HG03571 (cell line): ENCODE data around the gene TUBGCP3.

ENCODE experiments used
- ATAC-seq: cut with Tn5 transposase; IDR thresholded peaks from one replicate; pipeline ENCODE4 v1.9.1; 2021; ENCODE audit not compliant: unreplicated experiment

TUBGCP3 gene

GRCh38 chr13:112454648-112455334 is 133.2 kb downstream of the TUBGCP3 start:
- ATAC-seq = no peak

GRCh38 chr13:112453874-112454647 is 133.9 kb downstream of the TUBGCP3 start:
- ATAC-seq = no peak

DNA sequence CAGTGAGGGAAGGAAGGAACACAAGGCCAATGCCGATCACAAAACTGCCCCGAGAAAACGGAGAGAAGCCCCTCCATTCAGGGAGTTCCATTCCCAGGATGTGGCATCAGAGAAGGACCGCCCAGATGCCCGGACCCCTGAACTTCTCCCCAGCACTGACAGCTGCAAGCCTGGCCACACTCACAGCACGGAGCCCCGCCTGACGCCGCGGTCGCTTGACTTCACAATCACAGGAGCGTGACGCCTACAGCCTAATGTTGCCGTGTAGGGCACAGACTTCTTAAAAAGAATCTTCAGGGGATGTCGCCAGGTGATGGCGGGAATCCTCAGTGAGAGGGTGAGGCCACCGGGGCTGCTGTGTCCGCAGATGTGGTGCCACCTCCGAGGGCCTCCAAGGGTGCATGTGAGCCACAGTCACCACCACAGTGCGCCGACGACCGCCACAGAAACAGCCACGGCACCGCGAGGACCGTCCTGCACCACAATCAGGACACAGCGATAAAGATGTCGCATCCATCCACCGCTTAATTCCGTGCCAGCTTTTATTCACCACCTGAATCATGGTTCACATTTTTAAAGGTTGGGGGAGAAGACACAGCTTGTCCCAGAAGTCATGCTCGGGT is 134.6 kb downstream of the TUBGCP3 start:
- ATAC-seq = no peak

- ATAC-seq = no peak
These were observed 135.4 kb downstream of the TUBGCP3 start for GRCh38 chr13:112452380-112453206.

DNA sequence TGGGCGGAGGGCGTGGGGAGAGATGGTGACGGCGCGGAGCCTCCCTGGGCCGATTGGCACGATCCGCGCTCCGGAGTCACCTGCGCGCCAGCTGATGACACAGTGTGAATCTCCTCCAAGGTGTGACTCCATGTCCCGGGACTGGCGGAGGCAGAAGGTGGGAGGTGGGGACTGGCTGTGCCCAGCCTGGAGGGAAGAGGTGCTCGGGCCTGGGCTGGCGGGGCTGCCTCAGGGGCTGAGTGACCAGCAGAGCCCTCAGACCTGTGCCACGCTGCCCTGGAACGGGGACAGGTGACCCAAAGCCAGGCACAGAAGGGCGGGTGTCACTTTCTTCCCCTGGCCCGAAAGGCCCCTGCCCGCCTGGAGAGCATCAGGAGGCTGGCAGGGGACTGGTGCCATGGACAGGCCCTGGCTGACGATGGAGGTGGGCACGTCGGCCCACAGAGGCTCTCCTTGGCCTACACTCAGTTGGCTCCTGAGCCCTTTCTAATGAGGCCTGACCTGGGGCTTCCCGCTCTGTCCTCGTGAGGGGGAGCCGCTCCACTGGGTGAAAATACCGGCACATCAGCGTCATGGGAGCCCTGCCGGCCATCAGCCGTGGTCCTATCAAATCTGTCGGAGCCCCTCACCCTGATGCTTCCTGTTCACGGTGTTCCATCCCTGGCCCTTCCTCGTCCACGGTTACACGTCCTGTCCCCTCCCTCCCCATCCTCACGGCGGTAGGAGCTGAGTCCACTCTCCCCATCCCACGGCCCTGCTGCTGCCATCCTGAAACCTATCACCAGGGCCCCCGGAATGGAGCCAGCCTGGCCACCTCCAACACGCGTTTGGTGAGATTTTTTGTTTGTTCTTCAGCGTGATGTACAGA is 136.2 kb downstream of the TUBGCP3 start:
- no peak for ATAC-seq

DNA sequence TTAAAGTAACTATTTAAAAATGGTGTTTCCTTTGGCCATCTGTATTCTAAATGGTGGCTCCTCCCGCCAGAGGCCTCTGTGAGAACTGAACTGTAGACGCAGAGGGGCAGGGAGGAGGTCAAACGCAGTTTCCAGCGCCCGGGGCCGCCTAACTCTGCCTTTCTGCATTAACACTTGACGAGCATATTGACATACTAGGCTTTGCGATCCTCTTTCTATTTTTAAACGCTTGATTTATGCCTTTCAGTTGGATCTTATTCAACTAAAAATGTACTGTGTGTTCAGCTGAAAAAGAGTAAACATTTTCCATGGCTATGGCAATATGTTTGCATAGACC is 137.1 kb downstream of the TUBGCP3 start:
- no peak for ATAC-seq

DNA sequence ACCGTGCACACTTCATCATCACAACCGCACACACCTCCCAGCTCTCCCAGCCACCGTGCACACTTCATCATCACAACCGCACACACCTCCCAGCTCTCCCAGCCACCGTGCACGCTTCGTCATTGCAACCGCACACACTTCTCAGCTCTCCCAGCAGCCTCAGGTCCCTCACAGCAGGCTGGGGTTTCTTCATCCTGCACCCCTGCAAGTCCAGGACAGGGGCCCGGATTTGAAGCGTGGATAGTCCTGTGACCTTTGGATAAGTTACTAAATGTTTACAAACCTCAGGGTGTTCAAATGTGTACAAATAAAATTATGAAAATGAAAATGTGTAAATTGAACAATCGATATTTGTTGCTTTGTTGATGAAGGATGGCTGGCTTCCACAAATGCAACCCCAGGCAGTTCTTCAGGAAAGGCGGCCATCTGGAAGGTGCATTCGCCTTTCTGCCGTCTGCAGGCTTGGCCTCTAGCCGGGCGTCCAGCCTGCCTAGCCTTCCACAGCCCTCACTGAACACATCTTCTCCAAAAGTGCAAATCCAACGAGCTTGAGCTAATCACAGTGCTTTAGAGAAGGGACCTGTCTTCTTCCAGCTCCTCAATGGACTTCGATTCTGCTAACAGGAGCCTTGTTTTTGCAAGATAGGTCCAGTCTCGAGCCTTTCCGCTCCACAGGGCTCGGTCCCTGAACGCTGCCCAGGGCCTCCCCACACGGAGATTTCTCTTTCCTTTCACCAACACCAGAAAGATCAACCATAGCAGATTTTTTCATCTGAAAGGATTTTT is 137.6 kb downstream of the TUBGCP3 start:
- no peak for ATAC-seq

DNA sequence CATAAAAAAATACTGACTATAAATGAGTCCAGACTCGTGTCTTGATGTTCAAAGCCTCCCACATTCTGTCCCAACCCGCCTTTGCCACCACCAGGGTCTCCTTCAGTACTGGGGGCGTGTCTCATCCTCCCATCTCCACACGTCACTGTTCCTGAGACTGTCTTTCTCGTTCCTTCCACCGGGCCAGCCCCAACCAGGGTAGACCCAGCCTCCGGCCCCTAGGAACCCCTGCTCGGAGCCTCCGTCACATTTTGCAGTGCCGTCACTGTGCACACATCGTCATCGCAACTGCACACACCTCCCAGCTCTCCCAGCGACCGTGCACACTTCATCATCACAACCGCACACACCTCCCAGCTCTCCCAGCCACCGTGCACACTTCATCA is 138.4 kb downstream of the TUBGCP3 start:
- ATAC-seq = no peak

DNA sequence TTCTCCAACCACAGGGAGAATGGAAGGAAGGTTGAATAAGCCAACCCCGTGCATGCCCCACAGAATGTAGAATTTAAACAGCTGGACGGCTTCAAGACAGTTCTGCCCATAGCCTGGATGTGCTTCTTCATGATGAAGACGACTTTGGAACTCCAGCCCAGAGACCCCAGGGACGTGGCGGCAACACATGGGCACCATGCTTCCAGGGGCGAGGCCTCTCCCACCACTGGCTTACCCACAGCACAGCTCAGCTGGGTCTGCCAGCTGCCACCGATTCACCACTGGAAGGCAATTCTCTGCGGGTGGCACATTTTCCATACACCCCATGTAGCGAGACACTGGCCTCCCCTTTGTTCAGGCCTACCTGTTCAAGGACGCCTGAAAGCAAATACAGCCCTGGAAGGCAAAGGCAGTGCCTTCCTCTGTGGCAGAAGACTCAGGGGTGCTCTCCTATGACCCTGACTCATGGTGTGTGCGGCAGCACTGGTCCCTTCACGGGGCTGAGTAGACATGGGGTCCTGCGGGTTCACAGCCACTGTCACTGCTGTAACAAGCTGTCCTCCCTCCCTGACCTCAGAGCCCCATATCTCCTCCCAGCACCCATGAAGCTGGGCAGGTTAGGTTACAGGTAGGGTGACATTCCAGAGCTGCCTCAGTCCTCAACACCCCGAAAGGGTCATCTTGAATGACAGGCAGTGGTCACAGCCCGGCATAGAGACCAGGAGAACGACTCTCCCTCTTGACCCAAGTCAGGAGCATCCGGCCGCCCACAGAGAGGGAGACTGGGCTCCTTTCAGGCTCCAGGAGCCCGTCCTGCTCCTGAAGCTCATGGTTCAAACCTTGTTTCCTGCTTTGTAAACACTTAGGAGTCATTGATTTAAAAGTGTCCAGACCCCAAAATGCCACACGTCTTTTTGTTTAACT is 139.1 kb downstream of the TUBGCP3 start:
- no peak for ATAC-seq

GRCh38 chr13:112447761-112448603 is 140.0 kb downstream of the TUBGCP3 start:
- no peak for ATAC-seq

- no peak for ATAC-seq
These were observed 140.6 kb downstream of the TUBGCP3 start for GRCh38 chr13:112447306-112447705.

- ATAC-seq = no peak
These were observed 141.1 kb downstream of the TUBGCP3 start for GRCh38 chr13:112446867-112447266.

- no peak for ATAC-seq
These were observed 141.5 kb downstream of the TUBGCP3 start for GRCh38 chr13:112446347-112446861.

- no peak for ATAC-seq
These were observed 142.3 kb downstream of the TUBGCP3 start for GRCh38 chr13:112445411-112446271.

- no peak for ATAC-seq
These were observed 143.2 kb downstream of the TUBGCP3 start for GRCh38 chr13:112444416-112445399.
